ENCODE measurements around the gene PMPCA. TPM values are rescaled to one million over a fixed set of nuclear protein-coding genes. Genes with fewer than 3 reads are reported as not detected.

The PMPCA gene
- total RNA-seq, 1 experiment from 2014 or later, result 87.1 TPM

GRCh38 chr9:136438548-136439480, 28.4 kb downstream of the PMPCA start:
- peak overlapping the region; percentile 15; the same call in 1 of the 2 replicates for H3K27ac ChIP-seq
- peaks cover 28% of the 10 kb centered on the region for H3K36me3 ChIP-seq
- H3K4me3 ChIP-seq, result peak overlapping the region; percentile 87
- DNase-seq, result peak; percentile 64 to 71
- H3K9me3 ChIP-seq (replicated peaks), result no peaks in the 10 kb centered on the region
- no peaks in the 10 kb centered on the region for H3K27me3 ChIP-seq
- H3K4me1 ChIP-seq, result peaks cover 22% of the 10 kb centered on the region

DNA sequence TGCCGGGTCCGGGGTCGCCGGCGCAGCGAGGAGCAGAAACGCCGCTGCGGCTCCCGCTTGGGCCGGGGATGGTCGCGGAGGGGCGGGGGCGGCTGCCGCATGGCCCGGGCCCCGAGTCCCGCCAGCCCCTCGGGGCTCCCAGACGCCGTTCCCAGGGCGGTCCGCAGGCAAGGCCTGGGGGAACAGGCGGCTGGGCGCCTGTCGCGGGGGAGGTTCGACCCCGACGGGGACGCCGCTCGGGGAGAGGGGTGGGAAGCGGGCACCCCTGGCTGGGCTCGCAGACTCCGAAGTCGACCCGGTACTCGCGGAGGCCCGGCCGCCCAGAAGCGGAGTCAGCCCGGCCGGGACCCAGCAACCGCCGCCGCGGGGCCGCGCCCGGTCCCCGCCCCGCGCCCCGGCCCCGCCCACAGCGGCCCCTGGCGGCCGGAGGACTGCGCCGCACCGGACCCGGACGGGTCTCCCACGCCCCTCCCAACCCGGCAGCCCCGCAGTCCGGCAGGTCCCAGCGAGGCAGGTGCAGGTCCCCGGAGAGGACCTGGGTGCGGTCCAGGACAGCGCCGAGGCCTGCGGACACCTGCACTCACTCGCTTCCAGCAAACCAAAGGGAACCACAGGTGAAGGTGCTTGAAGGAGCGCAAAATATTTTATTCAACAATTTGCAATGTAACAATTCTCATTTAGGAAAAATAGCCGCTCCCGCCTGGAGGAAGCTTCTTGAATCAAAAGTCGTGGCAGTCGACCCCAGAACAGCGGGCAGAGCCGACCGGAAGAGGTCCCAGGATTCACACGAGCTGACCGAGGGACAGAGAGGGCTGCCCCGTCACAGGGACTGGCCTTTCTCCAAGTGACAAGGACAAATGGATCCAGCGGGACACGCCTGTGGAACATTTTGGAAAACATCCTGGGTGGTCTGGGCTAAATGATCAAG, 29.3 kb downstream of the PMPCA start, which contains the start of gene INPP5E:
Gene INPP5E (minus strand): TSS at position 365 of the 928 bp plus-strand sequence. CDS start 426 bp downstream, outside the sequence.
- H3K4me1 ChIP-seq, result peaks cover 22% of the 10 kb centered on the region
- H3K27me3 ChIP-seq, result no peaks in the 10 kb centered on the region
- peak; percentile 79 to 81 for DNase-seq
- H3K9me3 ChIP-seq (replicated peaks), result no peaks in the 10 kb centered on the region
- peak within 1 kb of the TSS; percentile 15; the same call in 1 of the 2 replicates for H3K27ac ChIP-seq
- peak within 1 kb of the TSS; percentile 87 for H3K4me3 ChIP-seq
- peaks cover 28% of the 10 kb centered on the region for H3K36me3 ChIP-seq

DNA sequence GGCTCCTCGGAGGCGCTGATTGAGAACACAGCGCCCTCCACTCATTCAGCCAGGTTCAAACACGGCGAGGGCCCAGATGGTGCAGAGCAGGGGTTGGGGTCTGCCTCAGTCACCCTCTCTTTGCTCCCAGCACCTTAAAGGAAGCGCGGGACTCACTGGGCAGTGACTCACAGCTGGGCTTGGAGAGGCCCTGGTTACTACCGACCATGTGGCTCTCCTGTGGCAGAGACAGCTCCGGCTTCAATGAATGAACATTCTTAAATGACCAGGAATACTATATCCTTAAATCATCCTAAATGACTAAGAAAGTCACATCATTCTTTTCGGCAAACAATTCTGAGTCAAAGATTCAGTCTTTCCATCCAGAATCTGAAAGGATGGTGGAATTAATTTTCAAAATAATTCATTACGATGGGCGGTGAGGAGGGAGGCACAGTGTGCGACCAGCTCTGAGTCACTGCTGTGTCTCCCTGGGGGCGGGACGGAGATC, 30.8 kb downstream of the PMPCA start:
- no peak overlapping the region for H3K27ac ChIP-seq
- no peaks in the 10 kb centered on the region for H3K27me3 ChIP-seq
- H3K4me3 ChIP-seq, result no peak overlapping the region
- DNase-seq, result no peak
- no peaks in the 10 kb centered on the region for H3K9me3 ChIP-seq (replicated peaks)
- peaks cover 30% of the 10 kb centered on the region for H3K36me3 ChIP-seq
- peaks cover 22% of the 10 kb centered on the region for H3K4me1 ChIP-seq

DNA sequence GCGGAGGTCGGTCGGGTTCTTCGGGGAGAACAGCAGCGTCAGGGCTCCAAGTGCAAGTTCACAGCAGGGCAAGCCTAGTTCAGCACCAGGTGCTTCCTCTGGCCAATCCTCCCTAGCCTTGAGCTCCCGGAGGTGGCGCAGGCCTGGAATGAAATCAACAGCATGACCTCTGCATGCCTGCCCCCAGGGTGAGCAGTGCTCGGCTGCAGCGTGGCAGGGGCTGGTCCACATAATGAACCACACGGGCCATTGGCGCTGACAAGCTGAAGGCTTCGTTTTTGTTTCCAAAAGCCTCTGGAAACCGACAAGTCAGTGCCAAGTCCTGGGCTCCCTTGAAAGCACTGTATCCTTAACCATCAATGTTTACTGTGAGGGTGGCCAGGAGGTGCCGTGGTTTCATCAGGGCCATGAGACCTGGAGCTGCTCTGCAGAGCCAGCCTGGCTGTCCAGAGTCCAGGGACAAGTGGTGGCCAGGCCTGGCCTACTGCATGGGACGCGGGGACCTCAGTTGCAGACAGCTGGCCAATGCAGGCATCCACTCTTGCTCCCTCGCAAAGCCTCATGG, 31.3 kb downstream of the PMPCA start:
- DNase-seq, result no peak
- H3K36me3 ChIP-seq, result peaks cover 34% of the 10 kb centered on the region

DNA sequence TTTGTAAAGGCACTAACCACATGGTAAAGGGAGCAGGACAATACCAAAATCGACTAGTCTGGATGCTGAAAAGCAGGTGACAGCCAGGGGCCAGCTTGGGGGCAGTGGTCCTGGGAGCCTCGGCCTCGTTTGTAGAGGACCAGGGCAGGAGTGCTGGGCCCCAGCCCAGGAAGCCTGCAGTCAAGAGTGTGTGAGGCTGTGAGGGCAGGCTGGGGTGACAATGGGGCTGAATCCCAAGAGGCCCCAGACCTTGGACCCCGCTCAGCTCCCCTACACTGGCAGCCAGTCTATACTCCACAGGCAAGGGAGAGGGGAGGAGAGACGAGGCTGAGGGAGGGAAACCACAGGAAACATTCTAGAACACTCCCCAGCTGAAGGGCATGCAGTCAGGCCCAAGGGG, 31.8 kb downstream of the PMPCA start:
- no peak for DNase-seq
- no peaks in the 10 kb centered on the region for H3K27me3 ChIP-seq
- H3K4me1 ChIP-seq, result peaks cover 22% of the 10 kb centered on the region
- H3K4me3 ChIP-seq, result no peak overlapping the region
- no peaks in the 10 kb centered on the region for H3K9me3 ChIP-seq (replicated peaks)
- no peak overlapping the region for H3K27ac ChIP-seq
- peaks cover 35% of the 10 kb centered on the region for H3K36me3 ChIP-seq

More for the DNA sequence above, 31.3 kb downstream of the PMPCA start:
- Histone ChIP-seq H3K27ac (no peak overlapping the region), H3K4me3 (no peak overlapping the region), H3K4me1 (peaks cover 22% of the 10 kb centered on the region), H3K27me3 (no peaks in the 10 kb centered on the region), H3K9me3 (replicated peaks) (no peaks in the 10 kb centered on the region)

DNA sequence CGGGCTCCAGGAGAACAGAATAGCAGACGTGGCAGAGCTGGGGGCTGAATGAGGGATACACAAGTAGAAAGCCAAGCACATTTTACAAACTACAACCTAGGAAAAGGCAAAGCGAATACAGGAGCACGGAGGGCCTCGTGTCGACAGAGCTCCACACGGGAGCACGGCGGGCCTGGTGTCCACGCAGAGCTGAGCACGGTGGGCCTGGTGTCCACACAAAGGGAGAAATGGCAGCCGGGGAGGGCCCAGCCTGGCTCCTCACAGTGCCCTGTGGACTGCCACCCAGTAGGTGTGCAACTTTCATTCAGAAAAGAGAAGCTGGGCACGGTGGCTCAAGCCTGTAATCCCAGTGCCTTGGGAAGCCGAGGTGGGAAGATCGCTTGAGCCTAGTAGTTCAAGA, 32.6 kb downstream of the PMPCA start:
- no peak for DNase-seq
- no peaks in the 10 kb centered on the region for H3K9me3 ChIP-seq (replicated peaks)
- H3K27ac ChIP-seq, result no peak overlapping the region
- H3K4me1 ChIP-seq, result peaks cover 14% of the 10 kb centered on the region
- no peak overlapping the region for H3K4me3 ChIP-seq
- H3K36me3 ChIP-seq, result peaks cover 43% of the 10 kb centered on the region
- no peaks in the 10 kb centered on the region for H3K27me3 ChIP-seq

DNA sequence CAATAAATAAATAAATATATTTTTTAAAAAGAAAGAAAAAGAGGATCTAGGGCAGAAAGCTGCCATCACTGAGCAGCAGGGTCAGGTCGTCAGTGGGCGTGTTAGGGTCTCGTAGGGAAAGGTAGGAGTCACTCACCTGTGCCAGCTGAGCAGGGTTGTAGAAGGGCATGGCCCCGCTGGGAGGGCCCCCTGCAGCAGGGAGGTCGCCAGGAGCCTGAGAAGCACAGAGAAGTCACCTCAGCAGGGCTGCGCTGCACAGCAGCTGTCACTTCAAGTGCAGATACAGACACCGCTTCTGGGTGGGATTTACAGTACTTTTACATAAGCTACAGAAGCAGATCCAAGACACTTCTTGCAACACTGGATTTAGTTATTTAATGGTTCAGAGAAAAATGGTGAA, 33.2 kb downstream of the PMPCA start:
- DNase-seq, result no peak
- Histone ChIP-seq H3K4me3 (no peak overlapping the region), H3K27me3 (no peaks in the 10 kb centered on the region), H3K4me1 (peaks cover 14% of the 10 kb centered on the region), H3K36me3 (peaks cover 43% of the 10 kb centered on the region), H3K27ac (no peak overlapping the region), H3K9me3 (replicated peaks) (no peaks in the 10 kb centered on the region)

DNA sequence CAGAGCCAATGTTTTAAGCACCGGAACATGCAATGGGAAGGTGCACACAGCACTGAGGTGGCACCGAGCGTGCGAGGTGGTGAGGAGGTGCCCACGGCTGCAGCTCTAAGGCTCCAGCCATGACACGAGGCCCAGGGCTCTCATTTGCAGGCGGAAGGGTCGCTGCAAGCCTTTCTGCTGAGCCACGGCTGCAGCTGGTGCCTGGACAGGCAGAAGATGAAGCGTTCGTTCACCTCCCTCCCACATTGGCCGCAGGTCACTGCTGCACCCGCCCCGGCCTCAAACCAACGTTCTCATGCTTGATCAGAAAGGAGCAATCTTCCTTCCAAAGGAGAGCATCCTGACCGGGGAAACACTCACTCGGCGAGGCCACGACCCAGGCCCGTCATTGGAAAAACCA, 33.6 kb downstream of the PMPCA start:
- Histone ChIP-seq H3K4me1 (peaks cover 18% of the 10 kb centered on the region), H3K27me3 (no peaks in the 10 kb centered on the region), H3K36me3 (peaks cover 43% of the 10 kb centered on the region), H3K27ac (no peak overlapping the region), H3K4me3 (no peak overlapping the region), H3K9me3 (replicated peaks) (no peaks in the 10 kb centered on the region)
- DNase-seq, result no peak

GRCh38 chr9:136445799-136446198, 35.3 kb downstream of the PMPCA start:
- H3K4me1 ChIP-seq, result peaks cover 23% of the 10 kb centered on the region
- H3K27ac ChIP-seq, result no peak overlapping the region
- no peak overlapping the region for H3K4me3 ChIP-seq
- peaks cover 52% of the 10 kb centered on the region for H3K36me3 ChIP-seq
- H3K27me3 ChIP-seq, result no peaks in the 10 kb centered on the region
- no peaks in the 10 kb centered on the region for H3K9me3 ChIP-seq (replicated peaks)
- no peak for DNase-seq

DNA sequence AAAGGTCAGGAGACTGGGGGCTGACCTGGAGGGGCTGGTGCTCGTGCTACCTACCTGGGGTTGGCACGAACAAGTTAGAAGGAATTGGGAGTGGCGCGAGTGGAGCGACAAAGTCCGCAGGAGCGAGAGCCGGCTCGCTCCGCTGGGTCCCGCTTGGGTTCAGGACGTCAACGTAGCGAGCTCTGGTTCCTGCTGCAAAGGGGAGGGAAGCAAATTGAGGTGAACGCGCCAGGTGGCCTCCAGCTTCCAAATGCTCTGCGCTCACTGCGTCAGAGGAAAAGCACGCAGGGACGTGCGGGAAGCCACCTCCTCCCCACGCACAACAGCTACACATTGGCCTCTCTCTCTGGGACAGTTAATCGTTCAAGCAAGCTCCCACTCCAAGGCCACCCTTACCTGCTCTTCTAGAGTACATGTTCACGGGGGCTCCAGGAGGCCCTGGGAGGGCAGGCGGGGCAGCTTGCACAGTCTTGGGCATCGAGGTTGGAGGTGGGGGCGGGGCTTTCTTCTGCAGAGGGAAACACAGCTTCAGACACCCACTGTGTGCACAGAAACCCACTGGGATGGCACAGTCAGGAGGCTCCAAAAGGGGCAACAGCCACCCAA, 36.8 kb downstream of the PMPCA start:
- no peak for DNase-seq
- Histone ChIP-seq H3K27me3 (no peaks in the 10 kb centered on the region), H3K36me3 (peaks cover 59% of the 10 kb centered on the region), H3K9me3 (replicated peaks) (no peaks in the 10 kb centered on the region), H3K4me1 (peaks cover 24% of the 10 kb centered on the region), H3K4me3 (no peak overlapping the region), H3K27ac (no peak overlapping the region)

DNA sequence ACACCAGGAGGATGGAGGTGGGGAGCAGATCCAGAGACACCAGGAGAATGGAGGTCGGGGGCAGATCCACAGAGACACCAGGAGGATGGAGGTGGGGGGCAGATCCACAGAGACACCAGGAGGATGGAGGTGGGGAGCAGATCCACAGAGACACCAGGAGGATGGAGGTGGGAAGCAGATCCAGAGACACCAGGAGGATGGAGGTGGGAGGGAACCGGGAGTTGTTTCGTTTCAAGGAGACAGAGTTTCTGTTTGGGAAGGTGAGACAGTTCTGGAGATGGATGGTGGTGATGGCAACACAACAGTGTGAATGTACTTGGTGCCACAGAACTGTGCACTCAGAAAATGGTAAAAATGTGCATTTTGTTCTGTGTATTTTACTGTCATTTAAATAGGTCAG, 38.2 kb downstream of the PMPCA start:
- Histone ChIP-seq H3K4me1 (peaks cover 24% of the 10 kb centered on the region), H3K4me3 (no peak overlapping the region), H3K36me3 (peaks cover 53% of the 10 kb centered on the region), H3K27ac (peak overlapping the region; percentile 82), H3K27me3 (no peaks in the 10 kb centered on the region), H3K9me3 (replicated peaks) (no peaks in the 10 kb centered on the region)
- no peak for DNase-seq

DNA sequence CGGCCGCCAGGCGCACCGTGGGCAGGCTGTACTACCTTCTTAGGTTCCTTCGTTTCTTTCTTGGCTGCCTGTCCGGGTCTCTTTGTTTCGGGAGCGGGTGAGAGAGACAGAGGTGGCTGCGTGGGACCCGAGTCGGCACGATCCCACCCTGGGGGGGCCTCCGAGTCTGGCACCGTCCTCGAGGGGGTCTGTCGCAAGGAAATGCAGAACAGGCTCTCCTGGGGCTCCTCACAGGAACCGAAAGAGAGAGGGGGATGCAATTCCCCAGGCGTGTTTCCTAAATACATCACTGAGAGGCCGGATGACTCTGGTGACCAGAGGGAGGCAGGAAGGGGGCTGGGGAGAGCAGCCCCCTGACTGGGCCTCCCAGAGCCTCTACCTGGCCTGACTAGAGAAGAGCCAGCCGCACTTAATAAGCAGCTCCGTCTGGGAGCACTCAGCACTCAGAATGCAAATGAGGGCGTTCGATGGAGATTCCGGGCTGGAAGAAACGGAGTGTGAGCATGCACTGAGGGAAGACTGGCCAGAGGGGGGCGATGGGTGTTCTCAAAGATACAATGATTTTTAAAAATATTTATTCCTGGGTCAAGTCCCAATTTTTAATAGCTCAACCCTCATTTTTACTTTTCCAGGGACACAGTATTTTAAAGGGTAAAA, 40.9 kb downstream of the PMPCA start:
- Histone ChIP-seq H3K4me3 (no peak overlapping the region), H3K27me3 (no peaks in the 10 kb centered on the region), H3K36me3 (peaks cover 74% of the 10 kb centered on the region), H3K9me3 (replicated peaks) (no peaks in the 10 kb centered on the region), H3K4me1 (peaks cover 24% of the 10 kb centered on the region), H3K27ac (no peak overlapping the region; the same call in 1 of the 2 replicates)
- no peak for DNase-seq

DNA sequence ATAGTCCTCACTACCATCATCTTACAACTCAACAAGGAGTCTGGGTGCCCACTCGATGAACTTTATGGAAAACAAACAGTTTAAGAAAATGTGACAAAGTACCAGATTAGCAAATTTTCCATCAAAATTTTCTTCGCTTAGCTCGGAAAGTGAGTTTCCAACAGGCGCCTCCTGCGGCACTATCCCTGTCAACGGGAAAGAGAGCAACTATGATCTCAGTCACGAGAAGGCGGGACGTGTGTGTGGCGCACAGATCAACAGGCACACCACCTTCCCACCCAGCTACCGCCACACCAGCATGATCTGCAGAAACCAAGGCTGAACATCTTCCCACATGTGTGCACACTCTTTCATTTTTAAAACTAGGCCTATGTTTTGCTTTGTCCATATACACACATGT, 42.9 kb downstream of the PMPCA start:
- Histone ChIP-seq H3K27ac (no peak overlapping the region), H3K9me3 (replicated peaks) (no peaks in the 10 kb centered on the region), H3K27me3 (no peaks in the 10 kb centered on the region), H3K4me3 (no peak overlapping the region), H3K36me3 (peaks cover 77% of the 10 kb centered on the region), H3K4me1 (peaks cover 24% of the 10 kb centered on the region)
- DNase-seq, result no peak
